GDM1 (cell line): ENCODE data around the gene NECTIN4.

Experiments used
- DNase-seq: peaks from one replicate; lab custom pipeline; 2025; lab: John Stamatoyannopoulos, UW

Gene NECTIN4

GRCh38 chr1:161021970-161022353 lies 67.4 kb downstream of the NECTIN4 start:
- no peak for DNase-seq

DNA sequence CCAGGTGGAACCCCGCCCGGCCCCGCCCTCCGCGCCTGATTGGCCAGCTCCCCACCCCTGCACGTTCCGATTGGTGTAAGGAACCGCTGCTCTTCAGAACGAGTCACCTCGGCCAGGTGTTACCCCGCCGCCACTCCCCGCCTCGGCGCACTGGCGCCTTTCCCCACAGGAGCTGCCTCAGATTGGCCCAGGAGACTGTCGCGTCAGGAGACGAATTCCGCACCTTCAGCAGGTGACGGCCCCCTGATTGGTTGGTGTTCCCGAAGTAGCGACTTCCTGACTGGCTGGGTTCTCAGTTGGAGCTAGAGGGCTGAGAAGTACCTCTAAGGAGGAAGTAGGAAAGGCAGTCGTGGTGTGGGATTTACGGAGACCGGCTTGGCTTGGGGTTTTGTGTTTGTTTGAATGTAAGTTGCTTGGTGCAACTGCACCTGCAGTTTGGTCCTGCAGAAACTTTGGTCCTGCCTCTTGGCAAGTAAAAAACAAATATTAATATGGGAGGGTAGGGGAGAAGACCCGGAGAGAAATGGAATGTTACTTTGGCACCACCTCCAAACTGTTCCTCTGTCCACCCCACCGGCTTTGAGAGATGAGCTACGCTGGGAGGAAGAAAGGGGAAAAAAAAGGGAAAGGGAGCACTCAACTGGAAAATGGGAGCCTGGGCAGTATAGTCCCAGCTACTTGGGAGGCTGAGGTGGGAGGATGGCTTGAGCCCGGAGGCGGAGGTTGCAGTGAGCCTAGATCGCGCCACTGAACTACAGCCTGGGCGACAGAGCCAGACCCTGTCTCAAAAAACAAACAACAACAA lies 68.0 kb downstream of the NECTIN4 start:
- DNase-seq = peak; percentile 78
